Heart left ventricle (tissue), 16 donors: ENCODE data around the gene CTSA. TPM values are rescaled to one million over a fixed set of nuclear protein-coding genes. Genes with fewer than 3 reads are reported as not detected.

Experiments used
- ATAC-seq, 4 donors: fragments of 200-7000 bp; cut with Tn5 transposase; one replicate each; pipeline ENCODE4 v1.9.1; 2020 to 2022; ENCODE audit warnings: moderate library complexity in 4 of 4, mild to moderate bottlenecking in 3 of 4, moderate number of reproducible peaks in 1 of 4
- DNase-seq, 5 donors: peaks; one replicate each; pipeline ENCODE4 v3.0.0-alpha.2; 2020
- H3K27ac ChIP-seq, 12 donors: fragments of 200-600 bp; sonication (generic) in 4 of 12; one replicate each; pipeline versions ENCODE4 v1.5.0 to v1.8.0; 2016 to 2022; ENCODE audit warnings: mild to moderate bottlenecking in 2 of 12
- H3K27me3 ChIP-seq, 9 donors: fragments of 200-600 bp; sonication (generic) in 2 of 9; one replicate each; pipeline versions ENCODE4 v1.5.1 to v1.8.0; 2016 to 2022; ENCODE audit warnings: mild to moderate bottlenecking in 3 of 9
- H3K36me3 ChIP-seq, 9 donors: fragments of 200-600 bp; sonication (generic) in 2 of 9; one replicate each; pipeline versions ENCODE4 v1.5.0 to v1.8.0; 2018 to 2022; ENCODE audit warnings: mild to moderate bottlenecking in 2 of 9
- H3K4me1 ChIP-seq, 12 donors: fragments of 200-600 bp; sonication (generic) in 4 of 12; one replicate each; pipeline versions ENCODE4 v1.5.0 to v1.8.0; 2016 to 2022; ENCODE audit warnings: mild to moderate bottlenecking in 3 of 12
- H3K4me3 ChIP-seq, 12 donors: fragments of 200-600 bp; sonication (generic) in 4 of 12; one replicate each; pipeline versions ENCODE4 v1.5.0 to v1.8.0; 2017 to 2022; ENCODE audit warnings: mild to moderate bottlenecking in 9 of 12, moderate library complexity in 4 of 12
- H3K9me3 ChIP-seq, 12 donors: fragments of 200-600 bp; sonication (generic) in 4 of 12; one replicate each; pipeline versions ENCODE4 v1.5.0 to v1.8.0; 2016 to 2022; ENCODE audit warnings: mild to moderate bottlenecking in 1 of 12
- CTCF ChIP-seq, 12 donors: fragments of 200-600 bp; sonication (generic) in 4 of 12; IDR thresholded peaks; one replicate each; pipeline versions ENCODE4 v1.5.0 to v1.8.0; 2018 to 2022; ENCODE audit warnings: antibody characterized with exemption in 12 of 12, mild to moderate bottlenecking in 5 of 12
- POLR2A ChIP-seq, 2 donors: fragments of 450-650 bp; IDR thresholded peaks; one replicate each; pipeline ENCODE4 v1.6.1; 2017; ENCODE audit warnings: antibody characterized with exemption in 2 of 2, mild to moderate bottlenecking in 2 of 2, moderate library complexity in 2 of 2
- WGBS, 4 donors: extraction: QIAGEN DNeasy Blood & Tissue Kit in 2 of 4; methylation state at CpG; one replicate each; pipeline versions ENCODE4 v1.1.5 to v1.1.7; 2013 to 2018; 5-methylcytosine and 5-hydroxymethylcytosine counted together
- intact Hi-C, 10 donors: fragments of 100-400 bp; cut with DNase I; formaldehyde crosslinking; loops; one replicate each; pipeline versions ENCODE4 v1.11.1 to v1.14.2; 2022
- polyA plus RNA-seq, 2 donors: library from polyadenylated mRNA; stranded (reverse); fragments of 200-250 nt; gene quantifications; one replicate each; pipeline ENCODE4 v1.2.3, GENCODE V29; 2013
- total RNA-seq, 9 donors: library from RNA; depleted of rRNA in 2 of 9; stranded (reverse); fragments of >200 nt in 2 of 9; fragmentation: NEBNext Ultra II Directional in 3 of 9; extraction: Animal tissue kit (Norgen Biotek cat#: 25700) in 3 of 9; gene quantifications; one replicate each; pipeline versions ENCODE4 v1.1.0 to v1.2.4, GENCODE V29; 2016 to 2023
- donor health status: ischemic (EF 13 %, LVEDD 7.1; RV severe dilation, severe dysfunction).
- donor health status: healthy with polysubstance abuse.
- donor health status: DM: no; HTN: yes; CAD: no.
- donor health status: DM: no; HTN: no; CAD: no.
- donor health status: ischemic (EF 25% LVEDD 6.9; RV normal size, moderate dysfunction).
- donor health status: ischemic (EF 25% LVEDD 5.7; RV mildly dilated, moderate dysfunction).
- donor health status: healthy.
- donor health status: DM: yes; HTN: yes; CAD: no.
- donor health status: ischemic (EF 35%, LVEDD 5.7; RV mildly dilated, moderate dysfunction).
- donor health status: nonischemic (EF 11% LVEDD 7.7; RV severe dilation, severe dysfunction).
- donor health status: DM: yes; HTN: yes; CAD: no.
- donor health status: PGD.
- donor health status: ischemic (EF 29% LVEDD 5.4; RV normal size, mild dysfunction).
- donor health status: nonischemic (EF 23%, LVEDD 6.1; RV moderate dilation, normal function).

CTSA gene
- total and polyA plus RNA-seq, 11 donors = 62.5 to 214 (median 107) TPM

- H3K9me3 ChIP-seq = no peaks in the 10 kb centered on the region
- intact Hi-C loops = no loop called here
- ATAC-seq (no peak), DNase-seq (no peak)
- H3K27ac ChIP-seq = no peak overlapping the region
- peaks cover 3 to 43% (median 27%) of the 10 kb centered on the region in 12 donors for H3K4me1 ChIP-seq
- H3K36me3 ChIP-seq = peaks cover 0 to 52% (median 35%) of the 10 kb centered on the region in 9 donors
- no peak for TF ChIP-seq POLR2A (IDR thresholded peaks at IDR 0.05)
- no peak for TF ChIP-seq CTCF (IDR thresholded peaks at IDR 0.05)
- no peaks in the 10 kb centered on the region for H3K27me3 ChIP-seq
- no peak overlapping the region for H3K4me3 ChIP-seq
- WGBS, 4 donors = 84 to 86% (median 85%) methylated on average over 2 of the region's 2 CpGs
Measured at GRCh38 chr20:45853484-45853883, 37.7 kb upstream of the CTSA start.

DNA sequence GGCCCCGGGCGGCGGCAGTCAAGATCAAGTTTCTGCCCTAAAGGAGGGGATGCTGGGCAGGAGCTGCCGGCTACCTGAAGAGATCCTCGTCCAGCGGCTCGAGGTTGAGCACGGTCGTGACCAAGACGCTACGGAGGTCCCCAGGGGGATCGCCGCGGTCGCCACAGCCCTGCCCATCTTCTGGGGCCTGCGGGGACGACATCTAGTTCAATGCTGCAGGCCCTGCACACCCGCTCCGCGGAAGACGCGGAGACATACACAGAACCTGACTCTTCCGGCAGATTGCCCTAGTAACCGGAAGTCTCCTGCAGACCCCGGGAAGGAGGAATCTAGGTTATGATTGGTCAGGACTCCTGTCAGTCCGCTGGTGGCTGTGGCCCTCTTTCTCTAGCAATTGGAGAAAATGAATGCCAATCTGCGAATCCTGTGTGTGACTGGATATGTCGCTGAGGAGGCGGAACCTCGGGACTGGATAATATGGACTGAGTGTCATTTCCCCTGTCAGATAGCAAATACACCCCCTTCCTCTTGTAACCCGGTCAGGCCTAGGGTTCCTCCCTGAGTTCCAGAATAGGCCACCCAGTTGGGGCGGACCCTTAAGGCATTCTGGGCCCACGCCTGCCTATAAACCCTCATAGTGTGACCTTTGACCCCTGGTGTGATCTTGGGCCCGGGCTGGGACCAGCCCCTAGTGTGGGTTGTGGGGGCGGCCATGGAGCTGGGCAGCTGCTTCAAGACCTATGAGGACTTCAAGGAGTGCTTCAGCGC lies 33.8 kb upstream of the CTSA start, which contains the start of the genes ACOT8 and ZSWIM3:
Gene ACOT8, minus strand, starts transcription at position 279 of the 768 bp plus-strand sequence. Its CDS starts 77 bp downstream, at position 202.
Gene ZSWIM3, plus strand, starts transcription at position 501 of the 768 bp plus-strand sequence. Its CDS starts 212 bp downstream, at position 713.
- Histone ChIP-seq H3K9me3 (no peaks in the 10 kb centered on the region), H3K36me3 (peaks cover 0 to 27% (median 15%) of the 10 kb centered on the region in 9 donors), H3K4me3 (peak within 1 kb of the TSS; percentile 69 to 98 (median 92)), H3K27me3 (no peaks in the 10 kb centered on the region), H3K27ac (peak within 1 kb of the TSS; percentile 7 to 94 (median 84)), H3K4me1 (peaks cover 3 to 37% (median 31%) of the 10 kb centered on the region in 12 donors)
- DNase-seq = peak; percentile 89 to 100 (median 98)
- peak; percentile 97 to 100 (median 98) for ATAC-seq
- intact Hi-C loops = loop anchor here in 1 of 10 donors (2.0 kb wide), 1 partner anchor 78 kb away; the partner anchor contains the start of gene PCIF1
- no peak for TF ChIP-seq CTCF (IDR thresholded peaks at IDR 0.05)
- peak in 1 of 2 donors; percentile 82 for TF ChIP-seq POLR2A (IDR thresholded peaks at IDR 0.05)
- 0 to 1% (median 1%) methylated on average over 12 to 36 of the region's 36 CpGs for WGBS, 4 donors

- WGBS, 4 donors = 14 to 21% (median 15%) methylated on average over 12 to 13 of the region's 13 CpGs
- Histone ChIP-seq H3K4me3 (peak overlapping the region; percentile 43 to 98 (median 90)), H3K4me1 (peaks cover 3 to 37% (median 31%) of the 10 kb centered on the region in 12 donors), H3K27me3 (no peaks in the 10 kb centered on the region), H3K9me3 (no peaks in the 10 kb centered on the region), H3K36me3 (peaks cover 0 to 21% (median 10%) of the 10 kb centered on the region in 9 donors), H3K27ac (peak overlapping the region; percentile 7 to 94 (median 84))
- intact Hi-C loops = loop anchor here in 1 of 10 donors (2.0 kb wide), 1 partner anchor 77 kb away; the partner anchor contains the start of gene PCIF1
- no peak for ATAC-seq
- TF ChIP-seq POLR2A (IDR thresholded peaks at IDR 0.05) (no peak), CTCF (IDR thresholded peaks at IDR 0.05) (no peak)
- DNase-seq = no peak
Measured at GRCh38 chr20:45857882-45858216, 33.3 kb upstream of the CTSA start.

DNA sequence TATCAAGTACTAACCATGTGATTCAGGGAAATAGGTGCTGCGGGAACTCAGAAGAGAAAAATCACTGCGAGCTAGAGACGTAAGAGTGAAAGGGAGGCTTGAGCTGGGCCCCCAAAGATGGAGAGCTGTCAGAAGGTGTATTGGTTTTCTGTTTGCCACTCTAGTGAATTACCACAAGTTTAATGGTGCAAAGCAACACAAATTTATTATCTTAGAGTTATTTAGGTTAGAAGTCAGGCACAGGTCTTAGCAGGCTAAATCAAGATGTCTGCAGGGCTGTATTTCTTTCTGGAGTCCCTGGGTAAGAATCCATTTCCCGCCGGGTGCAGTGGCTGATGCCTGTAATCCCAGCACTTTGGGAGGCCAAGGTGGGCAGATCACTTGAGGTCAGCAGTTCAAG lies 31.2 kb upstream of the CTSA start:
- Histone ChIP-seq H3K36me3 (peaks cover 0 to 3% (median 0%) of the 10 kb centered on the region in 9 donors), H3K9me3 (no peaks in the 10 kb centered on the region), H3K4me1 (peaks cover 3 to 33% (median 27%) of the 10 kb centered on the region in 12 donors), H3K27me3 (no peaks in the 10 kb centered on the region), H3K27ac (no peak overlapping the region), H3K4me3 (no peak overlapping the region)
- 95 to 98% (median 96%) methylated on average over 5 of the region's 5 CpGs for WGBS, 4 donors
- no peak for DNase-seq
- TF ChIP-seq CTCF (IDR thresholded peaks at IDR 0.05) = no peak
- no peak for TF ChIP-seq POLR2A (IDR thresholded peaks at IDR 0.05)
- intact Hi-C loops = no loop called here
- ATAC-seq = no peak
